WTC11 (cell line): ENCODE results near the gene KNDC1.

Experiments used
- ETV6 ChIP-seq: sonication (generic); formaldehyde crosslinking; IDR thresholded peaks from 2 replicates; pipeline ENCODE4 v1.8.1; 2022; ENCODE audit warnings: mild to moderate bottlenecking, missing genetic modification reagents
- JAZF1 ChIP-seq: fragments of 250-450 bp; sonication (Bioruptor Pico); IDR thresholded peaks from 2 replicates; pipeline ENCODE4 v1.9.0; 2021; ENCODE audit warnings: moderate library complexity, mild to moderate bottlenecking, inconsistent platforms
- JUN ChIP-seq: sonication (generic); formaldehyde crosslinking; IDR thresholded peaks from 2 replicates; pipeline ENCODE4 v1.8.0; 2023; ENCODE audit warnings: mild to moderate bottlenecking, missing genetic modification reagents
- MYBL2 ChIP-seq: sonication (generic); formaldehyde crosslinking; IDR thresholded peaks from 2 replicates; pipeline ENCODE4 v1.8.1; 2023; ENCODE audit warnings: mild to moderate bottlenecking, moderate library complexity, missing genetic modification reagents
- NR2C2 ChIP-seq: sonication (generic); formaldehyde crosslinking; IDR thresholded peaks from 2 replicates; pipeline ENCODE4 v1.8.0; 2022; ENCODE audit warnings: mild to moderate bottlenecking, missing genetic modification reagents
- RORB ChIP-seq: fragments of 250-450 bp; sonication (Bioruptor Pico); IDR thresholded peaks from 2 replicates; pipeline ENCODE4 v1.9.0; 2021; ENCODE audit warnings: mild to moderate bottlenecking
- SOX15 ChIP-seq: fragments of 250-450 bp; sonication (Bioruptor Pico); IDR thresholded peaks from 2 replicates; pipeline ENCODE4 v1.9.0; 2021; ENCODE audit warnings: mild to moderate bottlenecking
- ZNF263 ChIP-seq: sonication (generic); formaldehyde crosslinking; IDR thresholded peaks from 2 replicates; pipeline ENCODE4 v1.8.1; 2022; ENCODE audit warnings: low read depth, mild to moderate bottlenecking, moderate library complexity, missing genetic modification reagents
- TF ChIP-seq, protein P1 (sequence below): sonication (generic); formaldehyde crosslinking; IDR thresholded peaks from 2 replicates; pipeline ENCODE4 v1.8.0; 2022; ENCODE audit warnings: missing genetic modification reagents
- TF ChIP-seq, protein P2 (sequence below): fragments of 200-600 bp; IDR thresholded peaks from 2 replicates; pipeline ENCODE4 v1.8.0; 2022; ENCODE audit warnings: antibody characterized with exemption
- TF ChIP-seq, protein P3 (sequence below): sonication (generic); formaldehyde crosslinking; IDR thresholded peaks from 2 replicates; pipeline ENCODE4 v1.8.1; 2023; ENCODE audit warnings: mild to moderate bottlenecking, moderate library complexity, missing genetic modification reagents
- TF ChIP-seq, protein P4 (sequence below): sonication (generic); formaldehyde crosslinking; IDR thresholded peaks from 2 replicates; pipeline ENCODE4 v1.8.0; 2022; ENCODE audit warnings: mild to moderate bottlenecking, missing genetic modification reagents
- TF ChIP-seq, protein P5 (sequence below): sonication (generic); formaldehyde crosslinking; IDR thresholded peaks from 2 replicates; pipeline ENCODE4 v1.8.0; 2023; ENCODE audit warnings: missing genetic modification reagents, mild to moderate bottlenecking, borderline replicate concordance
- TF ChIP-seq, protein P6 (sequence below): sonication (generic); formaldehyde crosslinking; IDR thresholded peaks from 2 replicates; pipeline ENCODE4 v1.8.1; 2022; ENCODE audit warnings: low read depth, missing genetic modification reagents, borderline replicate concordance

DNA sequence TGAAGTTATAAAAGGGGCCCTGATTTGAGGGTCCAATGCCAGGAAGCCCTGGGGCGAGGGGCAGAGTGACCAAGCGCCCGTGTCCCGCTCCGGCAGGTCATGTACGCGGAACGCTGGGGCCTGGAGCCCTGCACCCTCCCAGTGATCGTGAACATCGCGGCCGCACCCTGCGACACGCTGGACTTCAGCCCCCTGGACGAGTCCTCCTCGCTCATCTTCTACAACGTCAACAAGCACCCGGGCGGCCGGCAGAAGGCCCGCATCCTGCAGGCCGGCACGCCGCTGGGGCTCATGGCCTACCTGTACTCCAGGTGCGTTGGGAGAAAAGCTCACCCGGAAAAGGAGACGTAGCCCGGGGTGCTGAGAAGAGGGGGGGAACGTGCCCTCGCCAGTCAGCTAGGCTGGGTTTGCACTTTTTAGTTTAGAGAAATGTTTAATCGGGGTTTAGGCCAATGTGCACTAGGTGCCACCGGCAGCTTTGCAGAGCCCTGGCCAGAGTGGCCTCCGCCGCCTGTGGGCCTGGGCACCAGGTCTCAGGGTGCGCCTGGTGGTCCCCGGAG is 47.1 kb downstream of the KNDC1 start:
- TF ChIP-seq, protein P1, sequence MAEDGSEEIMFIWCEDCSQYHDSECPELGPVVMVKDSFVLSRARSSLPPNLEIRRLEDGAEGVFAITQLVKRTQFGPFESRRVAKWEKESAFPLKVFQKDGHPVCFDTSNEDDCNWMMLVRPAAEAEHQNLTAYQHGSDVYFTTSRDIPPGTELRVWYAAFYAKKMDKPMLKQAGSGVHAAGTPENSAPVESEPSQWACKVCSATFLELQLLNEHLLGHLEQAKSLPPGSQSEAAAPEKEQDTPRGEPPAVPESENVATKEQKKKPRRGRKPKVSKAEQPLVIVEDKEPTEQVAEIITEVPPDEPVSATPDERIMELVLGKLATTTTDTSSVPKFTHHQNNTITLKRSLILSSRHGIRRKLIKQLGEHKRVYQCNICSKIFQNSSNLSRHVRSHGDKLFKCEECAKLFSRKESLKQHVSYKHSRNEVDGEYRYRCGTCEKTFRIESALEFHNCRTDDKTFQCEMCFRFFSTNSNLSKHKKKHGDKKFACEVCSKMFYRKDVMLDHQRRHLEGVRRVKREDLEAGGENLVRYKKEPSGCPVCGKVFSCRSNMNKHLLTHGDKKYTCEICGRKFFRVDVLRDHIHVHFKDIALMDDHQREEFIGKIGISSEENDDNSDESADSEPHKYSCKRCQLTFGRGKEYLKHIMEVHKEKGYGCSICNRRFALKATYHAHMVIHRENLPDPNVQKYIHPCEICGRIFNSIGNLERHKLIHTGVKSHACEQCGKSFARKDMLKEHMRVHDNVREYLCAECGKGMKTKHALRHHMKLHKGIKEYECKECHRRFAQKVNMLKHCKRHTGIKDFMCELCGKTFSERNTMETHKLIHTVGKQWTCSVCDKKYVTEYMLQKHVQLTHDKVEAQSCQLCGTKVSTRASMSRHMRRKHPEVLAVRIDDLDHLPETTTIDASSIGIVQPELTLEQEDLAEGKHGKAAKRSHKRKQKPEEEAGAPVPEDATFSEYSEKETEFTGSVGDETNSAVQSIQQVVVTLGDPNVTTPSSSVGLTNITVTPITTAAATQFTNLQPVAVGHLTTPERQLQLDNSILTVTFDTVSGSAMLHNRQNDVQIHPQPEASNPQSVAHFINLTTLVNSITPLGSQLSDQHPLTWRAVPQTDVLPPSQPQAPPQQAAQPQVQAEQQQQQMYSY (CRISPR knock-in tag), result no peak
- TF ChIP-seq, protein P2, sequence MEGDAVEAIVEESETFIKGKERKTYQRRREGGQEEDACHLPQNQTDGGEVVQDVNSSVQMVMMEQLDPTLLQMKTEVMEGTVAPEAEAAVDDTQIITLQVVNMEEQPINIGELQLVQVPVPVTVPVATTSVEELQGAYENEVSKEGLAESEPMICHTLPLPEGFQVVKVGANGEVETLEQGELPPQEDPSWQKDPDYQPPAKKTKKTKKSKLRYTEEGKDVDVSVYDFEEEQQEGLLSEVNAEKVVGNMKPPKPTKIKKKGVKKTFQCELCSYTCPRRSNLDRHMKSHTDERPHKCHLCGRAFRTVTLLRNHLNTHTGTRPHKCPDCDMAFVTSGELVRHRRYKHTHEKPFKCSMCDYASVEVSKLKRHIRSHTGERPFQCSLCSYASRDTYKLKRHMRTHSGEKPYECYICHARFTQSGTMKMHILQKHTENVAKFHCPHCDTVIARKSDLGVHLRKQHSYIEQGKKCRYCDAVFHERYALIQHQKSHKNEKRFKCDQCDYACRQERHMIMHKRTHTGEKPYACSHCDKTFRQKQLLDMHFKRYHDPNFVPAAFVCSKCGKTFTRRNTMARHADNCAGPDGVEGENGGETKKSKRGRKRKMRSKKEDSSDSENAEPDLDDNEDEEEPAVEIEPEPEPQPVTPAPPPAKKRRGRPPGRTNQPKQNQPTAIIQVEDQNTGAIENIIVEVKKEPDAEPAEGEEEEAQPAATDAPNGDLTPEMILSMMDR, result no peak
- TF ChIP-seq NR2C2 (CRISPR knock-in tag) (no peak), JUN (CRISPR knock-in tag) (no peak), JAZF1 (CRISPR knock-in tag) (no peak), ETV6 (no peak), MYBL2 (CRISPR knock-in tag) (no peak), RORB (no peak), ZNF263 (CRISPR knock-in tag) (no peak), SOX15 (CRISPR knock-in tag) (no peak)
- TF ChIP-seq, protein P3, sequence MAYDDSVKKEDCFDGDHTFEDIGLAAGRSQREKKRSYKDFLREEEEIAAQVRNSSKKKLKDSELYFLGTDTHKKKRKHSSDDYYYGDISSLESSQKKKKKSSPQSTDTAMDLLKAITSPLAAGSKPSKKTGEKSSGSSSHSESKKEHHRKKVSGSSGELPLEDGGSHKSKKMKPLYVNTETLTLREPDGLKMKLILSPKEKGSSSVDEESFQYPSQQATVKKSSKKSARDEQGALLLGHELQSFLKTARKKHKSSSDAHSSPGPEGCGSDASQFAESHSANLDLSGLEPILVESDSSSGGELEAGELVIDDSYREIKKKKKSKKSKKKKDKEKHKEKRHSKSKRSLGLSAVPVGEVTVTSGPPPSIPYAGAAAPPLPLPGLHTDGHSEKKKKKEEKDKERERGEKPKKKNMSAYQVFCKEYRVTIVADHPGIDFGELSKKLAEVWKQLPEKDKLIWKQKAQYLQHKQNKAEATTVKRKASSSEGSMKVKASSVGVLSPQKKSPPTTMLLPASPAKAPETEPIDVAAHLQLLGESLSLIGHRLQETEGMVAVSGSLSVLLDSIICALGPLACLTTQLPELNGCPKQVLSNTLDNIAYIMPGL (CRISPR knock-in tag), result no peak
- TF ChIP-seq, protein P4, sequence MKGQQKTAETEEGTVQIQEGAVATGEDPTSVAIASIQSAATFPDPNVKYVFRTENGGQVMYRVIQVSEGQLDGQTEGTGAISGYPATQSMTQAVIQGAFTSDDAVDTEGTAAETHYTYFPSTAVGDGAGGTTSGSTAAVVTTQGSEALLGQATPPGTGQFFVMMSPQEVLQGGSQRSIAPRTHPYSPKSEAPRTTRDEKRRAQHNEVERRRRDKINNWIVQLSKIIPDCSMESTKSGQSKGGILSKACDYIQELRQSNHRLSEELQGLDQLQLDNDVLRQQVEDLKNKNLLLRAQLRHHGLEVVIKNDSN, result no peak
- TF ChIP-seq, protein P5, sequence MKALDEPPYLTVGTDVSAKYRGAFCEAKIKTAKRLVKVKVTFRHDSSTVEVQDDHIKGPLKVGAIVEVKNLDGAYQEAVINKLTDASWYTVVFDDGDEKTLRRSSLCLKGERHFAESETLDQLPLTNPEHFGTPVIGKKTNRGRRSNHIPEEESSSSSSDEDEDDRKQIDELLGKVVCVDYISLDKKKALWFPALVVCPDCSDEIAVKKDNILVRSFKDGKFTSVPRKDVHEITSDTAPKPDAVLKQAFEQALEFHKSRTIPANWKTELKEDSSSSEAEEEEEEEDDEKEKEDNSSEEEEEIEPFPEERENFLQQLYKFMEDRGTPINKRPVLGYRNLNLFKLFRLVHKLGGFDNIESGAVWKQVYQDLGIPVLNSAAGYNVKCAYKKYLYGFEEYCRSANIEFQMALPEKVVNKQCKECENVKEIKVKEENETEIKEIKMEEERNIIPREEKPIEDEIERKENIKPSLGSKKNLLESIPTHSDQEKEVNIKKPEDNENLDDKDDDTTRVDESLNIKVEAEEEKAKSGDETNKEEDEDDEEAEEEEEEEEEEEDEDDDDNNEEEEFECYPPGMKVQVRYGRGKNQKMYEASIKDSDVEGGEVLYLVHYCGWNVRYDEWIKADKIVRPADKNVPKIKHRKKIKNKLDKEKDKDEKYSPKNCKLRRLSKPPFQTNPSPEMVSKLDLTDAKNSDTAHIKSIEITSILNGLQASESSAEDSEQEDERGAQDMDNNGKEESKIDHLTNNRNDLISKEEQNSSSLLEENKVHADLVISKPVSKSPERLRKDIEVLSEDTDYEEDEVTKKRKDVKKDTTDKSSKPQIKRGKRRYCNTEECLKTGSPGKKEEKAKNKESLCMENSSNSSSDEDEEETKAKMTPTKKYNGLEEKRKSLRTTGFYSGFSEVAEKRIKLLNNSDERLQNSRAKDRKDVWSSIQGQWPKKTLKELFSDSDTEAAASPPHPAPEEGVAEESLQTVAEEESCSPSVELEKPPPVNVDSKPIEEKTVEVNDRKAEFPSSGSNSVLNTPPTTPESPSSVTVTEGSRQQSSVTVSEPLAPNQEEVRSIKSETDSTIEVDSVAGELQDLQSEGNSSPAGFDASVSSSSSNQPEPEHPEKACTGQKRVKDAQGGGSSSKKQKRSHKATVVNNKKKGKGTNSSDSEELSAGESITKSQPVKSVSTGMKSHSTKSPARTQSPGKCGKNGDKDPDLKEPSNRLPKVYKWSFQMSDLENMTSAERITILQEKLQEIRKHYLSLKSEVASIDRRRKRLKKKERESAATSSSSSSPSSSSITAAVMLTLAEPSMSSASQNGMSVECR (CRISPR knock-in tag), result no peak
- TF ChIP-seq, protein P6, sequence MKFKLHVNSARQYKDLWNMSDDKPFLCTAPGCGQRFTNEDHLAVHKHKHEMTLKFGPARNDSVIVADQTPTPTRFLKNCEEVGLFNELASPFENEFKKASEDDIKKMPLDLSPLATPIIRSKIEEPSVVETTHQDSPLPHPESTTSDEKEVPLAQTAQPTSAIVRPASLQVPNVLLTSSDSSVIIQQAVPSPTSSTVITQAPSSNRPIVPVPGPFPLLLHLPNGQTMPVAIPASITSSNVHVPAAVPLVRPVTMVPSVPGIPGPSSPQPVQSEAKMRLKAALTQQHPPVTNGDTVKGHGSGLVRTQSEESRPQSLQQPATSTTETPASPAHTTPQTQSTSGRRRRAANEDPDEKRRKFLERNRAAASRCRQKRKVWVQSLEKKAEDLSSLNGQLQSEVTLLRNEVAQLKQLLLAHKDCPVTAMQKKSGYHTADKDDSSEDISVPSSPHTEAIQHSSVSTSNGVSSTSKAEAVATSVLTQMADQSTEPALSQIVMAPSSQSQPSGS (CRISPR knock-in tag), result no peak
